NCI-H2107 (cell line): ENCODE results near the gene STRN4.
"Not testable (repeated sequence)": the region's sequence is repeated elsewhere in the genome, so short reads cannot be mapped to it uniquely, and the experiment has no call there.

Source experiments
- DNase-seq: peaks from one replicate; lab custom pipeline; 2025; lab: John Stamatoyannopoulos, UW

The STRN4 gene

DNA sequence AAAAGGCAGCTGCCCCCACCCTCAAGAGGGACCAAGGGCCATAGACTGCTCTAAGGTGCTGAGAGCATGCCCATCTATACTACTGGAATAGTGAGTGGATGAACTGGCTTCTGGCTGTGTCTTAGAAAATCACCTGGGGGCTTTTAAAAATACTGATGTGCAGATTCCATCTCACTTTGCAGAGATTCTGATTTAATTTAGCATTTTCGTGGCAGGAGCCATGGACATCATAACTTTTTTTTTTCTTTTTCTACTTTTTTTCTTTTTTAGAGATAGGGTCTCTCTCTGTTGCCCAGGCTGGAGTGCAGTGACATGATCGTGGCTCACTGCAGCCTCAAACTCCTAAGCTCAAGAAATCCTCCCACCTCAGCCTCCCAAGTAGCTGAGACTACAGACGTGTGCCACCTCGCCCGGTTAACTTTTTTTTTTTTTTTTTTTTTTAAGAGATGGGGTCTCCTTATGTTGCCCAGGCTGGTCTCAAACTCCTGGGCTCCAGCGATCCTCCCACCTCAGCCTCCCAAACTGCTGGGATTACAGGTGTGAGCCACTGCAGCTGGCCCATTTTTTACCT is 33.4 kb downstream of the STRN4 start:
- DNase-seq, result not testable (repeated sequence)

DNA sequence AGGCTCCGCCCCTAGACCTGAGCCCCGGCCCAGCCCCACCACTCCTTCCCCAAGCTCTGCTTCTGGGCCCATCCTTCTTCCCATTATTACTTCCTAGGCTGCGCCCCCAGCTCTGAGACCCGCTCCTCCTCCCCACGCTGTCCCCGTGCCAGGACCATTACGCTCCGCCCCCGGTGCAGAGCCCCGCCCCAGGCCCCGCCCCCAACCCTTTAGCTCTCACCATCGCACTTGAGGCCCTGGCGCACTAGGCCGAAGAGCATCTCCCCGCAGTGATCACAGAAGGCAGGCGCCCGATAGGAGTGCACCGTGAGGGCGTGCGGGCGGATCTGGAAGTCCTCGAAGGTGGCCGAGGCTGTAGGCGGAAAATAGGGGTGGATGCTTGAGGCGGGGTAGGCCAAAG is 35.6 kb downstream of the STRN4 start:
- no peak for DNase-seq

DNA sequence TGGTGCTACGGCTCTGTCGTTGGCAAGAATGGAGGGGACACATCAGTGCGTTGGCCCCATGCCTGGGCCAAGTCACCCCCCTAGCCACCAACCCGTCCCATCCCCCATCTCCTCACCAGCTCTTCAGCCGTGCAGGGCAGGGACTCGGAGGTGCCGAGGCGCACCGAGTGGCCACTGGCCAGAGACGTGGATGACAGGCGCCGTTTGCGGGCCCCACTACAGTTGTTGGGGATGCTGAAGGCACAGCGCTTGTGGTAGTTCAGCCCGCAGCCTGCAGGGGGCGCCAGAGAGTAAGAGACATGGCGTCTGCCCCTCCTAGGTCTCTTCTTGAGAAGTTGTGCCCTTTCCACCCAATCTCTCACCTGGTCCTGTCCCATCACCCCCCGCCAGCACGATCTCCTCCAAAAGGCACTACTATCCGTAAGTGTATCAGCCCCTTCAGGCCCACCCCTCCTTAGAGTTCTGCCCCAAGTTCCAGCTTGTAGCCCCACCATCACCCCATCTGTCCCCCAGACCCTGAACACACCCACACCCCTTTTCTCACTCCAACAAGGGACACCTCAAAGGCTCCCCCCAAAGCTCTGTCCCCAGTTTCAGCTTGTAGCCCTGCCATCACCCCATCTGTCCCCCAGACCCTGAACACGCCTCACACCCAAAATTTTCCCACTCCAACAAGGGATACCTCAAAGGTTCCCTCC is 41.7 kb downstream of the STRN4 start:
- no peak for DNase-seq

DNA sequence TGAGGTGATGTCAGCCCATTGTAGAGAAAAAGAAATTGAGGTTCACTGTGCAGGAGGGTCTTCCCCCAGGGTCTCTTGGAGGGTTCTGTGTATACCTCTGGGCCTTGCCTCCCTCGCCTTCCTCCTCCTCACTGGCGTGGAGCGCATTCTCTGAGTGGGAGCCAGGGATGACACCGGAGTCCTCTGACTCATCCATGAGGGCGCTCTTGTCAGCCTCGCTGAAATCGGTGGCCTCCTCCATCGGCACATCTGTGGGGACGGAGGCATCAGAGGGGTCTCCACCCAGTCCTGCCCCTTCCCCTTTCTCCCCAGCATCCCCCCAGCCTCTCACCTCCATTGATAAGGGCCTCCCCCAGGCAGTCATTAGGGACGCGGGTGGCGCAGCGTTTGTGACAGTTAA is 45.5 kb downstream of the STRN4 start:
- DNase-seq, result no peak

DNA sequence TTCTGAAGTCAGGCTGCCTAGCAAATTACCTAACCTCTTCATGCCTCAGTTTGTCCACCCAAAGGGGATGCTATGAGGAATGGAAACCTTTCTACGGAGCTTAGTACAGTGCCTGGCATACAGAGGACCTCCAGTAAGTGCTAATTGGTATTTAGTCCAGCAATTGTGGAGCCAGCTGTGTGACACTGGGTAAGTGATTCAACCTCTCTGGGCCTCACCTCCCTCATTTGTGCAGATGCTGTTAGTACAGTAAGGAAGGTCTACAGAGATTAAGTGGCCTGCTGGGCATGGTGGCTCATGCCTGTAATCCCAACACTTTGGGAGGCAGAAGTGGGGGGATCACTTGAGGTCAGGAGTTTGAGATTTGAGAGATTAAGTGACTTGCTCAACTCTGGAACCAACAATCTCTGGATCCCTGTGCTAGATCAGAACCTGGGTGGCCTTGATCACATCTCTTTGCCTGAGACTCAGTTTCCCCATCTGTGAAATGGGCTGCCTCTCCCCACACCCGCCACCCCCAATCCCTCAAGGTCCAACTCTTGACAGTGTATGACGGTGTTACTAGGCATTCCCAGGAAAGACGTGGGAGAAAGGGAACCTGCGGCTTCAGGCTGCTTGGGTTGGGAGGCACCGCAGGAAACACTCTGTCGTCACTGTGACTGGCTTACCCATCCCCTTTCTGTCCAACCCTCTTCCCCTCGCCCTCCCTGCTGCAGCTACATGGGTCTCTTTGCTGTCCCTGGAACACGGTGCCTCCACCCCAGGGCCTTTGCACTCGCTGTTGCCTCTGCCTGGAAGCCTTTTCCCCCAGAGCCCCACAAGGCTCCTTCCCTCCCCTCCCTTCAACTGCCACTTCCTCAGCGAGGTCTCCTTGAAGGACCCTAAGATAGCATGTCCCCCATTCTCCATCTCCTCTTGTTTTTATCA is 47.6 kb downstream of the STRN4 start:
- DNase-seq, result no peak

DNA sequence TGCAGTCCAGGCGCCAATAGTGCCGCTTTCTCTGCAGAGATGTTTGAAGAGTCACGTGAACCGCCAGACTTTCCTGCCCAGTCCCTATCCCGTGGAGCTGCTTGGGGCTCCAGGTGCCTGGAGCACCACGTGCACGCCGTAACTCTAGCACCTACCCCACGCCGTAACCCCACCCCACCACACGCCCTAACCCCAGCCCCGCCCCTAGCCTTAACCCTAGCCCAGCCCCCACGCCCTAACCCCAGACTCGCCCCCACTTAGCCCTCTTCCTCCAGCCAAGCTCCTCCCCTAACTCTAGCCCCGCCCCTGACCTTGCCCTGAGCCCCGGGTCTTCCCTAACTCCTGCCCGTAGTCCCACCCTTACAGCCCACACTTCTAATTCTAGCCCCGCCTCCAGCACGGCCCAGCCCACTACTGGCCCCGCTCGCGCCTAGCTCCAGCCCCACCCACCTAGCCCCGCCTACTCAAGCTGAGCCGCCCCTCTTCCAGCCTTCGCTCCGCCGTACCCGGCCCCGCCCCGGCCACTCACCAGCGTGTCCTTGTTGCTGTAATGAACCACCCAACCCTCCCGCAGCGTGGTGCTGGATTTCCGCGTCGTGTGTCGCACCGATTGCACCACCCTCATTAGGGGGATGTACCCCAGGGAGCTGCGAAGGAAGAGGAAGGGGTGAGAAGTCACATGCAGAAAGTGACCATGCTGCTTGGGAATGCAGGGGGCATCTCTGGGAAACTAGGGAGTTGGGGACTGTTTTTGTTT is 48.9 kb downstream of the STRN4 start:
- DNase-seq, result no peak

DNA sequence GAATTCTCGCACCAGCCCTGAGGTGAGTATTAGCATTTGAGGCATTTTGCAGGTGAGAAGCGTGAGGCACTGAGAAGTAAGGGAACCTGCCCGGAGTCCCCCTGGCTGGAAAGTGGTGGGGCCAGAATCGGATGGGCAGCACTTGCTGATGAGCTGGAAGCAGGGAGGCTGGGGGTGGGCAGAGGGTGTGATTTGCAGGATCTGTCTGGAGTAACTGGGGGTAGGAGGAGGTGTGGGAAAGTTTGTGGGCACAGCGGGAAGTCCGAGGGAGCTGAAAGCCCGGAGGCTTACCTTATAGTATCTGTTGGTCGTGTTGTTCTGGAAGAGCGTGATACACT is 49.4 kb downstream of the STRN4 start:
- DNase-seq, result no peak

DNA sequence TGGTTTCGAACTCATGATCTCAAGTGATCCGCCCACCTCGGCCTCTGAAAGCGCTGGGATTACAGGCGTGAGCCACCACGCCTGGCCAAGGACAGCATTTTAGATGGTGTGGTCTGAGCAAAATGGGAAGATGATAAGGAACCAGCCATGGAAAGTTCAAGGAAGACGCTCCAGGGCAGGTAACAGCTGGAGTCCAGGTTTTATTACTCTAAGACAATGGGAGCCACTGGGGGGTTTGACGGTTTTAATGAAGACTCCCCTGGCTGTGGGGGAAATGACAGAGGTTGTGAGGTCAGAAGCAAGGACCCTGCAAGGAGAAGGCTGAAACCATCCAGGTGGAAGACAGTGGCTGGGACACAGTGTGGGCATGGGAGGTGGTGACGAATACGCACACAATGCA is 50.2 kb downstream of the STRN4 start:
- DNase-seq, result no peak

DNA sequence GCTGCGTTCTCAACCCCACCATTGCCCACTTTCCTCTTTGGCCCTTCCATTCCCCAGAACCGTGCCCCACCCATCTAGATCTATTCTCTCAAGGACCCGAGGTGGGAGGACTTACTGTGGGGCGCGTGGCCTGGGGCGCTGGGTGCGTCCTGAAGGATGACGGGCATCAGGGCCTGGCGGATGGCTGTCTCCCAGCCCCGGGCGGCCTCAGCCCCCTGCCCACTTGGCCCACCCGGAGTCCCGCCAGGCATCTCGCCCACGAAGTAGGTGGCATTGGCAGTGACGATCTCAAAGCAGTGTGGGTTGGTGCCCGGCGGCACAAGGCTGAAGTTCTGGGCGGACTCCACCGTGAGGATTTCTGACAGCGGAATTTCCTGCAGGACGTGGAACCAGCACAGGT is 52.5 kb downstream of the STRN4 start:
- no peak for DNase-seq

DNA sequence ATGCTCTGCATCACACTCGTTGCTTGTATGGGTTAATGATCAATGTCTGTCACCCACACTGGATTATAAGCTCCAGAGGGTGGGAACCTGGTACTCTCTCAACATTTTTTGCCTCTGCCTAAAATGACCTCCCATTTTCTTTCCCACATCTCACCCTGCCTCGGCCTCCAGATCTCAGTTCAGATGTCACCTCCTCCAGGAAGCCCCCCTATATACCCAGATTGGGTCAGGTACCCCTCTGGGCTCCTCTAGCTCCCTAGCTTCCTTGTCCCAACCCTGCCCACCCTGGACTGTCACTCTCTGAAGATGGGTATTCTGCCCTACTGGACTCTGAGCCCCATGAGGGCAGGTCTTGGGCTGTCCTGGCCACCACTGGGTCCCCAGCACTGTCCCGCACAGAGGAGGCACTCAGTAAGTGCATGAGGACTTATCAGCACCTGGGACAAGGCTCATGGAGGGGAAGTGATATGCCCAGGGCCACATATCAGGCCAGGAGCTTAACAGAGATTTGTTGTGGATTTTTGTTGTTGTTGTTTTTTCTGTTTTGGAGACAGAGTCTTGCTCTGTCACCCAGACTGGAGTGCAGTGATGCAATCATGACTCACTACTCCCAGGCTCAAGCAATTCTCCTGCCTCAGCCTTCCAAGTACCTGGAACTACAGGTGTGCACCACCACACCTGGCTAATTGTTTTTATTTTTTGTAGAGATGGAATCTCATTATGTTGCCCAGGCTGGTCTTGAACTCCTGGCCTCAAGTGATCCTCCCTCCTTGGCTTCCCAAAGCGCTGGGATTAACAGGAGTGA is 53.1 kb downstream of the STRN4 start:
- DNase-seq, result no peak

DNA sequence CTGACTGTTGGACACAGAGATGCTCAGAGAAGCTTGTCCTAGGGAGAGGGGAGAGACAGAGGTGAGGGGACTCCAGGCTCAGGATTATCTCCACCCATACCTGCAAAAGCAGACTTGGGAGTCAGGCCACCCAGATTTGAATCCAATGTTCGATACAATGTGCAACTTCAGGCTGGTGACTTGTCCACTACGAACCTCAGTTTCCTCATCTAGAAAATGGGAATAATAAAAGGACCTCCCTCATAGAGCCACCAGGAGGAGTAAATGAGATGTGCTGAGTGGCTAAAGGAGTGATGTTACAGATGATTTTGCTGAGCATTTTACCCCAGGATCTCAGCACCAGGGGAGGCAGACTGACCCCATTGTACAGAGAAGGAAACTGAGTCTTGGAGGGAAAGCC is 54.3 kb downstream of the STRN4 start:
- DNase-seq, result no peak

DNA sequence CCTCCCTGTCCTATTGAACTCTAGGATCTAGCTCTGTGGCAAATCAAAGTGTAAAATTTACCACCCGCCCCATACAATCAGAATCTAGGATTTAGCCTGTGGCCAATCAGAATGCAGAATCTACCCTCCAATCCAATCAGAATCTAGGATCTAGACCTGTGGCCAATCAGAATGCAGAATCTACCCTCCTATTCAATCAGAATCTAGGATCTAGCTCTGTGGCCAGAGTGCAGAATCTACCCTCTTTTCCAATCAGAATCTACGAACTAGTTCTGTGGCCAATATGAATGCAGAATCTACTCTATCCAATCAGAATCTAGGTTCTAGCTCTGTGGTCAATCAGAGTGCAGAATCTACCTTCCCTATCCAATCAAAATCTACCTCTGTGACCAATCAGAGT is 55.1 kb downstream of the STRN4 start:
- DNase-seq, result no peak

DNA sequence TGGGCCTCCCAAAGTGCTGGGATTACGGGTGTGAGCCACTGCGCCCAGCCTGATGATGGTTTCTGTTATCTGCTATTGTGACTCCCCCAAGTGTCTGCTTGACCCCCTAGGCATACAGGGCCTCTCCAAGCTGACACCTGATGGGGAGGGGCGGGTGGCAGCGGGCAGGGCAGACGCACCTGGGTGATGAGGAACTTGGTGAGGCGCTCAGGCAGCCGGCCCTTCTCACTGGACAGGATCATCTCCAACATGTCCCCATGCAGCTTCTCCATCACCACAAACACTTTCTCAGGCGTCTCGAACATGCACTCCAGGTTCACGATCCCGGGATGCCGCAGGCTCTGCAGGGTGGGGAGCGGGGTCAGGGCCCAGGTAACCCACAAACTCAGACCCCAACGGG is 56.9 kb downstream of the STRN4 start:
- DNase-seq, result no peak

DNA sequence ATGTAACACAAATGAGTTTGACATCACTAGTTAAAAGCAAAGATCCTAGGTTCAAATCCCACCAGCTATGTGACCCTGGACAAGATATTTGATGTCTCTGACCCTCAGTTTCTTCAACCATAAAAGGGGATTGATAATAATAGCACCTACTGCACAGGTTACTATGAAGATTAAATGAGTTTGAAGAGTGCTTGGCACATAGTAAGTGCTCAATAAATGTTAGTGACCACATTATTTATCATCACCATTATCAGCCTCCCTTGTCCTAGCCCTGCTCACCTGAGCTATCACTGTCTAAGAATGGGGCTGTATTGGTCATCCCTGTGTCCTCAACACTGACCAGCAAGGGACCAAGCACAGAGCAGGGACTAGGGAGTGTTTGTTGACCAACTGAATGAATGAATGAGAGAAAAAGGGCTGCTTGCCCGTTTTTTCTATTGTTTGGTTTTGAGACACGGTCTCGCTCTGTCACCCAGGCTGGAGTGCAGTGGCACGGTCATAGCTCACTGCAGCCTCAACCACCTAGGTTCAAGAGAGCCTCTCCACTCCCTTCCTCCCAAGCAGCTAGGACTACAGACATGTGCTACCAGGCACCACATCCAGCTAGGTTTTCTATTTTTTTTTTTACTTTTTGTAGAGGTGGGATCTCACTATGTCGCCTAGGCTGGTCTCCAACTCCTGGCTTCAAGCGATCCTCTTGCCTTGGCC is 58.7 kb downstream of the STRN4 start:
- no peak for DNase-seq

DNA sequence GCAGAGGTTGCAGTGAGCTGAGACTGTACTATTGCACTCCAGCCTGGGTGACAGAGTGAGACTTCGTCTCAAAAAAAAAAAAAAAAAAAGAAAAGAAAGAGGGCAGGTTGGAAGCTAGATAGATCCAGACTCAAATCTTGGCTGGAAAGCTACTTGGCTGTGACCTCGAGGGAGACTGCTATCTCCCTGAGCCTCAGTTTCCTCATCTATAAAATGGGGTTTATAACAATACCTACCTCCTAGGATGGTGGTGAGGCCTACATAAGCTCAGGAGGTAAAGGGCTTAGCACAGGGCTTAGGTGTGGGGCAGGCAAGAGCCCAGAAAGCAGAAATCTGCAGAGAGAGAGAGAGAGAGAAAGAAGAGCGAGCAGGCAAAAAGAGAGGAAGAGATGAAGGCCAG is 61.1 kb downstream of the STRN4 start:
- DNase-seq, result no peak

DNA sequence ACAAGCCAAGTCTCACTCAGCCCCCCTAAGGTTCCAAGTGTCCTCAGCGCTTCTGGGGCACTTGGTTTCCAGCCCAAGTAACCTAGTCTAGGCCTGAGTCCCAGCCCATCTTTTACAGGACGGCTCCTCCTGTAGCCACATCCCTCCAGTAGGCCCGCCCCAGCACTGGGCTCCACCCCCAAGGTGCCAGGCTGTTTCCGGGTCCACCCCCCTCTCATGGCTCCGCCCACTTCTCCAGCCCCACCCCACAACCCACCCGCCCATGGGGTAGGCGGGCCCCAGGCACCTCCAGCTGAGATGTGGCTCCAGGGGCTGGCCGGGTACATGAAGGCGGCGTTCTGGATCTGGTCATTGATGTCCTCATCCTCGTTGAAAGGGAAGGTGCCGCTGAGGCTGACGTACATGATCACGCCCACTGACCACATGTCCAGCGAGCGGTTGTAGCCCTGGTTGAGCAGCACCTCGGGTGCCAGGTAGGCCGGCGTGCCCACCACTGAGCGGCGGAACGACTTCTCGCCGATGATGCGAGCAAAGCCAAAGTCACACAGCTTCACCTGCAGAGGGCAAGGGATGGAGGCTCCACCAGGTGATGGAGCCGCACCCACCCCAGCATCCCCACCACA is 68.0 kb downstream of the STRN4 start:
- DNase-seq, result no peak

DNA sequence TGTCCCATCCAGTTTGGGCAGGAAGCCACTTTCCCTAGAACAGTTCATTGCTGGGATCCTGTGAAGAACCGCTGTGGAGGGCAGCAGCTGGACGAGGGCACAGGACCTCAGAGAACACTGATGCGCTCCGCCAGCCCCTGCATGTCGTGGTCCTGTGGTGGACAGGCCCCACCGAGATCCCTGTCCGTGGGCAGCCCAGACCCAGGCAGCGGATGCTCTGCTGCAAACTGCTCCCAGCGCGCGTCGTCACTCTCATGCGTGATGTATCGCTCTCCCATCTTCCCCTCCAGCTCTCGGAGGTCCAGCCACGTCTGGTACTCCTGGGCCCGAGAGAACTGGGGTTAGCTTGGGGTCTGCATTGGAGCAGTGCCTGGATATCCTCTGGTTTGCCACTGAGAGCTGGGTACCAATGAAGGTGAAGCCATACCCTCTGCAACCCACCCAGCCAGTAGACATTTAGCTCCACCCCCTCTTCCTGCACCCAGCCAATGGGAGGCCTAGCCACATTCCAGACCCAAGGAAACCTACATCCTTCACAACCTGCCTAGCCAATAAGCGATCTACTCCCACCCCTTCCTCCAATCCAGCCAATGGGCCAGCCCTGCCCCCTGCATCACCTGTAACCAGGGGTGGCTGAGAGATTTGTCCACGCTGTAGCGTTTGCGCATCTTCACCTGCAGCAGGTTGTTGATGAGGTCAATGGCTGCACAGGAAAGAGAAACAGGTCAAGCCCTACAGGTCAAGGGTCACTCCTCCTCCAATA is 71.7 kb downstream of the STRN4 start:
- DNase-seq, result no peak

DNA sequence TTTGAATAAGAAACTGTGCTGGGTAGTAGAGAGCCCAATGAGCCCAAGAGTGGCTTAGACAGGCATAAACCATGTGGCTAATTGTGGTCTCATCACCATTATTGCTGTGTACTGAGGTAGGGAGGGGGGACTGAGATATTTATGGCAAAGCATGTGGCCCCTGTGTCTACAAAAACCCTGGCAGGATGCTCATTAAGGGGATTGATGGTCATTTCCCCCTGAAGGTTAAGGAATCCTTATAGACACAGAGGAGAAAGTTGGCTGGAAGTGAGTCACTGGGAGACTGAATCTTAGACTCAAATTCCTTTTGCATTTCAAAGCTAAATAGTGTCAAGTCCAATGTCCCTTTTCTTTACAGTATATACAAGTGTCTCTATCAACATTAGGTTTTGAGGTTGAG is 75.4 kb downstream of the STRN4 start:
- no peak for DNase-seq
